Measurements from ENCODE around the gene FXYD2.

- TF ChIP-seq, protein P1, sequence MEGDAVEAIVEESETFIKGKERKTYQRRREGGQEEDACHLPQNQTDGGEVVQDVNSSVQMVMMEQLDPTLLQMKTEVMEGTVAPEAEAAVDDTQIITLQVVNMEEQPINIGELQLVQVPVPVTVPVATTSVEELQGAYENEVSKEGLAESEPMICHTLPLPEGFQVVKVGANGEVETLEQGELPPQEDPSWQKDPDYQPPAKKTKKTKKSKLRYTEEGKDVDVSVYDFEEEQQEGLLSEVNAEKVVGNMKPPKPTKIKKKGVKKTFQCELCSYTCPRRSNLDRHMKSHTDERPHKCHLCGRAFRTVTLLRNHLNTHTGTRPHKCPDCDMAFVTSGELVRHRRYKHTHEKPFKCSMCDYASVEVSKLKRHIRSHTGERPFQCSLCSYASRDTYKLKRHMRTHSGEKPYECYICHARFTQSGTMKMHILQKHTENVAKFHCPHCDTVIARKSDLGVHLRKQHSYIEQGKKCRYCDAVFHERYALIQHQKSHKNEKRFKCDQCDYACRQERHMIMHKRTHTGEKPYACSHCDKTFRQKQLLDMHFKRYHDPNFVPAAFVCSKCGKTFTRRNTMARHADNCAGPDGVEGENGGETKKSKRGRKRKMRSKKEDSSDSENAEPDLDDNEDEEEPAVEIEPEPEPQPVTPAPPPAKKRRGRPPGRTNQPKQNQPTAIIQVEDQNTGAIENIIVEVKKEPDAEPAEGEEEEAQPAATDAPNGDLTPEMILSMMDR (conservative IDR thresholded peaks at IDR 0.05; ENCODE audit: low read depth, low read length) = peak; percentile 26; the same call in 1 of the 2 replicates
- TF ChIP-seq RCOR1 (IDR thresholded peaks at IDR 0.05; ENCODE audit: insufficient replicate concordance, low read length) (no peak), POLR2A (IDR thresholded peaks at IDR 0.05; ENCODE audit: low read depth, low read length) (no peak), CEBPB (IDR thresholded peaks at IDR 0.05; ENCODE audit: low read depth, low read length) (no peak), MAFK (IDR thresholded peaks at IDR 0.05; ENCODE audit: low read depth, low read length) (no peak)
These were observed 15.1 kb downstream of the FXYD2 start for GRCh38 chr11:117809236-117810055.

All from IMR-90 (cell line).